GM21717 (cell line): ENCODE data around the gene ARHGEF2.
A peak's percentile ranks its signal among the peaks of the same experiment; 100 is the strongest.

Source experiments
- ATAC-seq: cut with Tn5 transposase; IDR thresholded peaks from one replicate; pipeline ENCODE4 v1.9.1; 2021; ENCODE audit warnings: mild to moderate bottlenecking, moderate library complexity; ENCODE audit not compliant: unreplicated experiment

Gene ARHGEF2

GRCh38 chr1:155978325-155978972 lies at the start of gene ARHGEF2:
Gene ARHGEF2, minus strand, starts transcription at chr1:155978547. Its CDS starts 120 bp downstream, at chr1:155978427.
- peak; percentile 54 for ATAC-seq

DNA sequence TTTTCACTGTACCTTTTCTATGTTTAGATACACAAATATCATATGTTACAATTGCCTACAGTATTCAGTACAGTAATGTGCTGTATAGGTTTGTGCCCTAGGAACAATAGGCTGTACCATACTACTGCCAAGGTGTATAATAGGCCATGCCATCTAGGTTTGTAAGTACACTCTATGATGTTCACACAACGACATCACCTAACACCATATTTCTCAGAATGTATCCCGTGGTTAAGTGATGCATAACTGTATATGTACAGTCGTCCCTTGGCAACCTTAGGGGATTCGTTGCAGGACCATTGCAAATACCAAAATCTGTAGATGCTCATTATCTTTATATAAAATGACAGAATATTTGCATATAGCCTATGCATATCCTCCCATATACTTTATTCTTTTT lies 48.2 kb upstream of the ARHGEF2 start:
- no peak for ATAC-seq

GRCh38 chr1:156025876-156026275 lies 47.5 kb upstream of the ARHGEF2 start:
- ATAC-seq: no peak

- no peak for ATAC-seq
Measured at GRCh38 chr1:156024801-156025200, 46.5 kb upstream of the ARHGEF2 start.

- no peak for ATAC-seq
Measured at GRCh38 chr1:156021954-156022353, 43.6 kb upstream of the ARHGEF2 start.

DNA sequence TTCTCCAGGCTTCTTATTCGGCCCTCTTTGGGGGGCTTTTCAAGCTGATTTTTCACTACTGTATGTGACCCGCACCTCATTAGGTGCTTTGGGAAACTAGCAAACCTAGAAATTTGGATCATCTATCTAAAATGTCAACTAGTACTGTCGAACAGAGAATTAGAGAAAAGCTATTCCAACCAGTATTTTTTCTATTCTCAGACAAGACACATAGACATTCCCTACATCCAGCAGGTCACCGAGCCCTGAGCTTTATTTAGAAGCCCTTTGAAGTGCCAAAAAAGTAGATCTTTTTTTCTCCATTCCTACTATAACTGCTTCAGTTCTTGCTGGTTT lies 42.7 kb upstream of the ARHGEF2 start:
- no peak for ATAC-seq

DNA sequence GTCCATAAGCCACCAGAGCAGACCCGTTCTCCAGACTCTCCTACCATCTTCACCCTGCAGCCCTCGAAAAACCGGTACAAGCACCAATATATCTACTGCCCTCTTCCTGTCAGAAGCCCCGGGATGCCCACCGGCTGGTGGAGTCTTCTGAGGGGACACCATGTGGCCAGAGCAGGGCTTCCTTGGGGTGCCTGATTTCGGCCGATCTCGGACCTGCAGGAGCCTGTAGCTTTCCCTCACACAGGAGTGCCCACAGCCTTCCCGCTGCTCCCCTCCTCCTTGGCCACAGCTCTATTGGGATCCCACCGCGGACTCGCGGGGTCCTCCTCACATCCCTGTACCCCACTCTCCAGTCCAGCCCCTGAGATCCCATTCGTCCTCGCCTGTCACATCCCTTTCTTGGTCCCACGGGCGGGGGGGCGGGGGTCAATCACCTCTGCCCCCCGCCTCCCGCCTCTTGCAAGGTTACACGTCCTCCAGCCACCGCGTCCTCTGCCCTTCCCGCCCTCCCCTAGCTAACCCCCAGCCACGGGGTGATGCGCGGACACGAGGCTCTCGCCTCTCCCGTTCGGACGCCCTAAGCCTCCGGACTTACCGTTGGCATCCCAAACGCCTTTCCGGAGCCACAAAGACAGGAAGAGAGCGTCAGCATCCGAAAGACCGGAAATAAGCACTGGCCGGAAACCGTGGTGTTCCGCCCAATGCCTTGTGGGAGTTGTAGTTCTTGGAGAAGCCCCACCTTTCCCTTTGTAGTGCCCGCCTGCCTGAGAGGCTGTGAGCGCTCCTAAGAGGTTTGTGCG lies 42.1 kb upstream of the ARHGEF2 start, which contains the start of gene SSR2:
Gene SSR2, minus strand, starts transcription at position 659 of the 800 bp plus-strand sequence. CDS start 784 bp downstream, outside the sequence.
- ATAC-seq: peak; percentile 95

DNA sequence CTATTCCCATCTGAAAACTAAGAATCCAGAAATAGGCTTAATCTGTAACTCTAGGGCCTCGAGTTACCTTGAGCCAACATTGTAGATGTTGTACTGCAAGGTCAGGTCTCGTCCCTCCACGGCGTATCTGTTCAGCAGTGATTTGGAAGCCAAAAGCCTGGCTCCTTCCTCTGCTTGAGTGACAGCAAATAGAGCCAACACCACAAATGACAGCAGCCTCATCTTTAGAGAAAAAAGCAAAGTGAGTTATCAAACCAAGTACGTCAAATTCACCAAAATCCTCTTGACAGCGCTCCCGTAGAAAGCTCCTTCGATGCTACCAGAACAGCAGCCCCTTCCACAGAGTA lies 41.6 kb upstream of the ARHGEF2 start:
- ATAC-seq: no peak

- no peak for ATAC-seq
Measured at GRCh38 chr1:156014829-156015228, 36.5 kb upstream of the ARHGEF2 start.

DNA sequence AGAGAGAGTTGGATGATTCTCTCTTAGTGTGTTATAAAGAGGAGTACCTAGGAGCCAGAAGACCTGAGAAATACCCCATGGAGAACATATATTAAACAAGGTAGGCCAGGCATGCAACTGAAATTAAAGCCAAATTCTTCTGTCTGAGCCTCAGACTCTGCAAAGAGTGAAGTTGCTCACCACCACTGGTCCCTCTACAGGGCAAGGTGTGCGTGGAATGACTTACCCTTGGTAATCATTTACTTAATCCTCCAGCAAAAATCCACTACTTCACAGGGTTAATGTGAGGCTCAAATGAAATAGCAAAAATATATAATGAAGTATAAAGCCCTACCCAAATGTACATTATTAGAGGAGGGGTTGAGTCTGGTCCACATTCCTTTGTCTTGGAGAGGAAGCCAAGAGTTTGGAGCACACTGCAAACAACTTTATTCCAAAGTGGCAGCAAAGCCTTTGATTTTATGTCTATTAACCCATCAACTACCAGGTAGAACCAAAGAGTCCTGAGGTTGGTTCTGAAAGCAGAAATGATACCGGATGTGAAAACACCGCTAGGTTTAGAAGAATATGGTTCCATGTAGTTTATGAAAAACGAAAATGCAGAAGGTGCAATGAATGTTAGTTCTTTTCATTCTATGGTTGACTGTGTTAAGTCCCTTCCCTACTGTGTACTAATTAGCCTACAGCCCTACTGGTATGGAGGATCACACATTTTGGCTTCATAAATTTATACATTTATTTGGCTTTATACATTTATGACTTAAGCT lies 33.9 kb upstream of the ARHGEF2 start:
- peak; percentile 72 for ATAC-seq

DNA sequence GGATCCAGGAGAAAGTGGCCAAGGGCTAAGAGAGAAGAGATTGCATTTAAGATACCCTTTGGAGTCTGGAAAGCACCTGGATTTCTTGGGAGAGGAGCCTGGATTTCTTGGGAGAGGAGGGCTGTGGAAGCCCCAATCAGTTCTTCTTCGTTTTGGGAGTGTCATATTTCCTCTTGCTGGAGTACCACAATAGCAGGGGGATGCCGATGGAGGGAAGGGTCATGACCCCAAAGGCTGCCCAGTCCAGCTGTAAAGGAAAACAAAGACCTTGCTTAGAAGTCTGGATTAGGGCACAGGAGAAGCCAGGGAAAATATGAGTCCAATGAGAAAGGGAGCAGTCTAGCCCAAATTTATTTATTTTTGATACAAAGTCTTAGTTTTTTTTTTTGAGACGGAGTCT lies 31.1 kb upstream of the ARHGEF2 start:
- ATAC-seq: no peak

DNA sequence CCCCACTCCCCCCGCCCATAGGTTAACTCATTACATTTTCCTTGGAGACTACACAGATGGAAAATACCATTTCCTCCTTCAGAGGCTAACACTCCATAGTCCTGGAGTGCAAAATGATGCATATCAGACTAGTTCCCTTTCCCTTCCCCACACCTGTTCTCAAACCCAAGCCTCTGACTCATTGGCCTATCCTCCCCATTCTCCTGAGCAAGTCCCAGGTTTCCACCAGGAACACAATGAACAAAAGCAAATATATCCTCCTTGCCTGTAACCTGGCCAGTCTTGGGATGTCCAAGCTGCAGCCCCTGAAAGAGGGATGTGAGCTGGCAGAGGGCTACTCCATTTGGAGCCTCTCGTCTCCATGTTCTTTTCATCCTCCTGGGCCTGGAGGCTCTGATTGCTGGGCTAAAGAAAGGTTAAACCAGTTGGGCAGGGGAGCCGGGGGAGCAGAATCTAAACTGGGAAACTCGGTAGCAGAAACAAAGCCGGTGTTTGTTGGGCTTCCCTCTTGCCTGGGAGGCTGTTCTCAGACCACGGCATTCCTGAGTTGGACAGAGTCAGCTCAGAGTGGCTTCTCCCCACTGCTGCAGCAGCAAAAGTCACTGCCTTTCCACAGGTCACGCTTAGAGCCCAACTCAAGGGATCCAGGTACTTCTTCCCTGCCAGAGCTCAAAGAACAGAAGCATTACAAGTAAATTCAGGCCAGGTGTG lies 28.5 kb upstream of the ARHGEF2 start:
- no peak for ATAC-seq

DNA sequence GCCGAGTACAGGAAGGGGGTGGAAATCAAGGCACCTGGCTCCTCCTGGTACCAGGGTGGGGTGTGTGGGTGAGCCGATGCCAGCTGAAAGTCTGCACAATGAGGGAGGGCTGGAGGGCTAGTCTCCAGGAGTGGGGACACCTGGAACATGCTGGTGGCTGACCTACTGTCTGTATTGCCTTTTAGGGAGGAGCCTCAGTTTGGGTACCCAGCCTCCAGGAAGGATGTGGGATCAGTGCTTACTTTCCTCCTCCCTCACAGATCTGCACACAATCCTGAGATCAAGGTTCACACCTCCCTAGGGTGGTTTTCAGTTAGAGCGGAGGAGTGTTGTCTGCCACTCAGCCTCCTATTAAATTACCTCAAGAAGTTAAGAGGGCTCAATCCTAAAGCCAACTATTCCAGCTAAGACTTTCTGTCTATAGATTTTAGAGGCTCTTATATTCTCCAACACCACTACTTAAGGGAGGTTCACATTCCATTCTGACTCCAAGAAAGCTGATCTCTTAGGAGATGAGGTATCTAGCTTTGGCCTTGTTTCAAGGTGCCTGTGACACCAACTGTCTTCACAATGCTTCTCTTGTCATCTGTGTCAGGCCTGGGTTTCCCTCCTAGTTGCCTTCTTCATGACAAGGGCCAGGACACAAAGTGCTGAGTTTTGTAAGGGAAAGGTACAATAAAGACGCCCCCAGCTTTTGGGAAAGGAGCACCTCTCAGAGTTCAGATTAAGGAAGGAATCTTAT lies 26.7 kb upstream of the ARHGEF2 start:
- no peak for ATAC-seq

GRCh38 chr1:156003923-156004188 lies 25.5 kb upstream of the ARHGEF2 start:
- no peak for ATAC-seq

DNA sequence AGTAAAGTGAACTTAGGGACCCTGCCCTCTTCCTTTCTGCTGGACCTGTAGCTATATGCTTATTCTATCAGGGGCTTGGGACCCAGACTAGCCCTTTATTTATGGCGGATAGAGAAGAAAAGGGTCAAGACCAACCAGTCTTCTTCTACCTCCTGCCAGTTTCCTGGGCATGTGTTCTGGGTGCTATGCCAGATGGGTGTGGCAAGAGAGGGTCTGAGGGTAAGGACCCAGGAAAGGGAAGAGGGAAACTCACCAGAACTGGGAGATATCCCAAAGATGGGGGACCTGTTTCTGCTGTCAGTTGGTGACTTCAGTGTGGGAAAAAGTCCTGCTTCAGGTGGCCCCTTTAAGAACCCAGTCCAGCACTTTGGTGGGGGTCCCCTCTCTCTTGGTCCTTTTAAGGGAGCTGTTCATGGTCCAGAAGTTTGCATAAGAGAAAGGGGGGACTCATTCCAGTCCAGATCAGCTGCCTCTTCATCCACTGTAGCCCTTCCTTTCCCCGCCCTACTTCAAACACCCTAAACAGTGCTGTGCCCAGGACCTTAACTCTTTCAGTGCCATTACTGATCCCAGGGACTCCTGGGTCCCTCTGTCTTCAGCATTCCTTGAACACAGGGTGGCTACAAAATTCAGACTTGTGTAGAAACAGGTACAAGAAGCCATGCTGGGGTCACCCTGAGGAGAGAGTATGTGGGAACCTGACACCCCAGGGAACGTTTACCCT lies 24.0 kb upstream of the ARHGEF2 start:
- ATAC-seq: no peak

DNA sequence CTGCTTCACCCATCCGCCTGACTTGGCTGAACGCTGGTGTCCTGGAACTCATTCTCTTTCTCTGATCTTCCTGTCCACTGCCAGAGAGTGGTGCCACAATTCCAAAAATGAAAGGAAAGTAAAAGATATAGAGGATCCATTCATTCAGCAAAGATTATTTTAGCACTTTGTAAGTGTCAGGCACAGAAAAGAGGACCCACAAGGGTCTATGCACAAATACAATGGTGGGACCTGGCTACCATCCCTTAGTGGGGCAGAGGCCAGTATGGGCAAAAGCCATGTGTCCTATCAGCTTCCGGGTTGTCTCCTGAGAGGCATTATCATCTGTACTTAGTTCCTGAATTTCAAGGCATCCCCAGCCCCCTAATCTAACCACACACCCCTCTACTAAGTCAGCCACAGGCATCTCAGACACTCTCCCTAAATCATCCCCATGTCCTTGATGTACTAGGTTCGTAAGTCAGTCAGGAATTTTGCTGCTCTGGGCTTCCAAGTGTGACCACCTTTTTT lies 23.4 kb upstream of the ARHGEF2 start:
- no peak for ATAC-seq

DNA sequence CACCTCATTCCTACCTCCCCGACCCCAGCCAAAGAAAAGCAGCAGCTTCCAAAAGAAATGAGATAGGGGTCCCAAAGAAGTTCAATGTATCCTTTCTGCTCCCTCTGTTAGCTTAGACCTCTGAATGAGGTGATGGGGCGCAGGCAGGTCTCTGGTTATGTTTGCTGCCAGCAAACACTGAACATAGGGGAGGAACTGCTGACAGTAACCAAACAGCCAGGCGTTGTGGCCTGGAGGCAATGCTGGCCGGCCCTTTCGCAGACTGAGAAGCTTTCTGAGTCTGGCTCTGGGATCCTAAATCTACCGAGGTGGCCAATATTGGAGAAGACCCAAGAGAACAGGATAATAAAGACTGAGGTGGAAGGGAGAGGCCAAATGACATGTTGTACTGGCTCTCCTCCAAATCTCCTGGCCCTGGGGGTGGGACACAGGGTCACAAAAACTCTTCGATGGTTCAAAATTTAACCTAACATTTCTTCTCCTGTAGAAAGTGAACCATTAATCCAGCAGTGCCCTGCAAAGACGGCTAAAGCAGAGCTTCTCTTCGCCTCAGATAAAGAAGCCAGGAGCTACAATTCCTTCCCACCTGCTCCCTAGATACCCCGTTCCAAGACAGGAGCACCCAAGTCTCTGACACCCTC lies 22.8 kb upstream of the ARHGEF2 start:
- no peak for ATAC-seq

- ATAC-seq: no peak
Measured at GRCh38 chr1:155999964-156000363, 21.6 kb upstream of the ARHGEF2 start.

GRCh38 chr1:155996166-155996565 lies 17.8 kb upstream of the ARHGEF2 start:
- ATAC-seq: no peak
